Forelimb muscle (tissue), 1 donor: Measurements from ENCODE around the gene KLHL29. TPM values are rescaled to one million over a fixed set of nuclear protein-coding genes. Genes with fewer than 3 reads are reported as not detected.

Source experiments
- DNase-seq: peaks from one replicate; pipeline ENCODE4 v3.0.0-alpha.2; 2013; ENCODE audit warnings: low read depth
- polyA plus RNA-seq: library from polyadenylated mRNA; unstranded; fragments of 120-200 nt; gene quantifications from one replicate; pipeline ENCODE4 v1.2.1, GENCODE V29; 2013; ENCODE audit not compliant: insufficient read length

The KLHL29 gene
- polyA plus RNA-seq, 1 donor, result 7.3 TPM

DNA sequence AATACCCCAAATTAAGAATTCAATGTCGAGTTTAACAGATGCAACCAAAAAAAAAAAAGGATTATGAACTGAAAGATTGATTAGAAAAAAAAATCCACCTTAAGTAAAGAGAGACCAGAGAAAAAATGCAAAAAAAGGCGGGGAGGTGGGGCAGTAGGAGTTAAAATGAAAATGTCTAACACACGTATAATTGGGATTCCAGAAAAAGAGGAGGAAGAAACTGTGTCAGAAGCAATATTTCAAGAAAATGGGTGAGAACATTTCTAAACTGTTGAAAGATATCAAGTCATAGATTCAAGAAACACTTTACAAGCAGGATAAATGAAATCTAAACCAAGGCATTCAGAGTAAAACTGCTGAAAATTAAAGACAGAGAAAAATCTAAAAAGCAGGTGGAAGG, 226.9 kb downstream of the KLHL29 start:
- DNase-seq, result no peak

DNA sequence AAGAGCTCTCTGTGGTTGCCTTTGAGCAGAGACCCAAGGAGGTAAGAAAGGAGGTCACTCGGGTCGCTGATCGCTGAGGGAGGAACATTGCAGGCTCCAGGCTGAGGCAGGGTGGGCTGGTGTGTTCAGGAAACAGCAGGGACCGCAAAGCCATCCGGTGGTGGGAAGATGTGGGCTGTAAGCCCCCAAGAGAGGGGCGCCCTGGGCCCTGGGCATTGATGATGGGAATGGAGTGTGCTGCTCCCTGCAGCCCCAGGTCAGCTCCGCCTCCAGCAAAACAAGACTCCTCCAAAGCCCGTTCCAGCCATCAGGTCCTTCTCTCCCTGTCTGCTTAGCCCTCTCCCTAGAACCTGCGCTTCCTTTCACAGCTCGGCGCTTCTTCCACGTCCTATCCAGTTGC, 229.7 kb downstream of the KLHL29 start:
- DNase-seq, result no peak

DNA sequence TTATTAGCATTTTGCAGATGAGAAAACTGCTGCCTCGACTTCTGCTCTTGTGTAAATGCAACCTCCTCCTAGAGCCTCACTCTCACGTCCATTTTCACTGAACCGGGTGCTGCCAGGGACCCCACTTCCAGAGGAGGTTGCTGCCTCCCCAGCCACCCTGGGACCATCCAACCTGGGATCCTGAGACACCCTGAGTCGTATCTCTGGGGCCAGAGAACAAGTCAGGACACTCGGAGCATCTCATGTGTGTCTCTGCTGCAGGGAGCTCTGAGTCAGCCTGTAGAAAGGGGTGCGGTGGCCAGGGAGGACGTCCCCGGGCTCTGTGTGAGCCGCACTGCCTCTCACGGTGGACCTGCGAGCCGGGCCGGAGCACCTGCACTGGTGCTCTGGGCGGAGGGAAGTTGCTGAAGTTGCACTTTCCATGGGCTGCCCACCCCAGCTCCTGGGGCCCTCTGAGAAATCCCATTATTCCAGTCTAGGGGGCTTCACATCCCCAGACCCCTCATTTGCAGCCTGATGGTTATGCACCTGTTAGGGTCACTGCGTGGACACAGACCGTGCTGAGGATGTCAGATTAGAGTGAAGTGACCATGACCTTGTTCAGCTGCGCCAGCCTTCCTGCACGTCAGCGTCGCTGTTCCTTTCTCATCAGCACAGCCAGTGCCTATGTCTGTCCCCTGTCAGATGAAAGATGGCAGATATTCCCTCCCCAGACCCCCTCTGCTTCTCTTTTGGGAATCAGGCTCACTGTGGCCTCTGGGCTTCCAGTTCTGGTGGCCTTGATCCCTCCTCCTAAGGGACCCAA, 230.4 kb downstream of the KLHL29 start:
- DNase-seq, result no peak

DNA sequence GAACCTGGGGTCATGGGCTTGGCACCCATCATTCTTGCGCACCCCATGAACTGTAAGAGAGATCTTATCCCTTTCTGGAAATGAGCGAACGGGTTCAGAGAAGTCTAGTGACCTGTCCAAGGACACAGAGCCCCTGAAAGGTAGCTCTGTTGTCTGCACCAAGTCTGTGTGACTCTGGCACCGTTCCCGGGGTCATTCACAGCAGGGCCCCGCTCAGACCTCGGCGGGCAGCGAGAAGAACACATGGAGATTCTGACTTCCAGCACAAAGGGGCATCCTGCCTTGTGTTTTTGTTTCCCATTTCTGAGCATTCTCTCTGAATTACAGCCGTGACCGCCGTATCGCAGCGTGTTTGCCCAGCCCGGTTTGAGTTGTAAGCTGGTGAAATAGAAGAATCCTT, 231.7 kb downstream of the KLHL29 start:
- DNase-seq, result no peak

DNA sequence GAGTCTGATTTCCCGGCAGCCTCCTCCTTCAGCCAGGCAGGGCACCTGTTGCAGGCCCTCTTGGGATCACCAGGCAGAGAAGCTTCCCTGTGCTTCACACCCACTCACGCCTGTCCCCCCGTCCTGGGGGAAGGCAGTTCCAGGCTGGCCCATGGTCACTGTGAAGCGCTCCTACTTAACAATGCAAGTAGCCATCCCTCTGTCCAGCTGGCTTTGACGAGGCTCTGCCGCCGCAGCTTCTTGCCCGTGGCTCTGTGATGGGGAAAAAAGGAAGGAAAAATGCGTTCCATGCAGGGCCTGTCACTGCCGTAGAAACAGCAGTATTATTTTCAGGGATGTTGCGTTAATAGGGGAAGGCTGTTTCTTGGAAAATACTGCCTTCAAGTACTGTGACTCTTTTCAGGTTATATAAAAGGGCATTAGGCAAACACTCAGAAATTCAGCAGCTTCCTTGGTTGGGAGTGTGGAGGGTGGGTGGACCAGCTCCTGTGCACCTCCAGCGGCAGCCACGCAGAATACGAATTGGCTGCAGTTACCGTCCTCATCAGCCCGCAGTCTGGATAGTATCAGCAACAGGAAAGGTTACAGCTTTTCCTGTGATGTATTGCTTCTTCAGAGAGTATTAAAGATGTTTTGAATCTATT, 232.3 kb downstream of the KLHL29 start:
- peak; percentile 75 for DNase-seq

DNA sequence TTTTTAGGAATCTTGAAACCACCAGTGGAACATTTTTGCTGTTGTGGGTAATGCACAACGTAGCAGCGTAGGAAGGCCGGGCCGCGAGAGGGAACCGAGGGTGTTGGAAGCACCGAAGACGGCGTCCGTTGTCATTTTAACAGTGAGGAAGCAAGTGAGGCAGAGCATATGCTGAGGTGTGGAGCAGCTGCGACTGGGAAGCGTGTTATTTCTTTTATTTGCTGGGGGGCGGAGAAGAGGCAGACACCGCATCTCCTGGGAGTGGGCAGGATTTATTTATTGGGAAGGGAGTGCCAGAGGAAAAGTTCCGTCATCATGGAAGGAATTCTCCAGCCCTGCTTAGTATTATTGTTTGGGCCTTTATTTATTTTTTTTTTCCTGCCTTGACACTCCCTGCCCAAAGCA, 232.8 kb downstream of the KLHL29 start:
- DNase-seq, result peak; percentile 68

DNA sequence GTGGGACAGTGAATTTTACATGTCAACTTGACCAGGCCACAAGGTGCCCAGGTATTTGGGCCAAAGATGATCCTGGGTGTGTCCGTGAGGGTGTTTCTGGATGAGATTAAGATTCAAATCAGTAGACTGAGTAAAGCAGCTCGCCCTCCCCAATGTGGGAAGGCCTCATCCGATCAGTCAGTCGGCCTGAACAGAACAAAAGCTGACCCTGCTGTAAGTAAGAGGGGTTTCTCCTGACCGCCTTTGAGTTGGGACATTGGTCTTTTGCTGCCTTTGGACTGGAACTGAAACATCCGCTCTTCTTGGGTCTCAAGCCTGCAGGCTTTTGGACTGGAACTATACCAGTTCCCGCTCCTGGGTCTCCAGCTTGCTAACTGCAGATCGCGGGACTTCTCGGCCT, 233.3 kb downstream of the KLHL29 start:
- no peak for DNase-seq

DNA sequence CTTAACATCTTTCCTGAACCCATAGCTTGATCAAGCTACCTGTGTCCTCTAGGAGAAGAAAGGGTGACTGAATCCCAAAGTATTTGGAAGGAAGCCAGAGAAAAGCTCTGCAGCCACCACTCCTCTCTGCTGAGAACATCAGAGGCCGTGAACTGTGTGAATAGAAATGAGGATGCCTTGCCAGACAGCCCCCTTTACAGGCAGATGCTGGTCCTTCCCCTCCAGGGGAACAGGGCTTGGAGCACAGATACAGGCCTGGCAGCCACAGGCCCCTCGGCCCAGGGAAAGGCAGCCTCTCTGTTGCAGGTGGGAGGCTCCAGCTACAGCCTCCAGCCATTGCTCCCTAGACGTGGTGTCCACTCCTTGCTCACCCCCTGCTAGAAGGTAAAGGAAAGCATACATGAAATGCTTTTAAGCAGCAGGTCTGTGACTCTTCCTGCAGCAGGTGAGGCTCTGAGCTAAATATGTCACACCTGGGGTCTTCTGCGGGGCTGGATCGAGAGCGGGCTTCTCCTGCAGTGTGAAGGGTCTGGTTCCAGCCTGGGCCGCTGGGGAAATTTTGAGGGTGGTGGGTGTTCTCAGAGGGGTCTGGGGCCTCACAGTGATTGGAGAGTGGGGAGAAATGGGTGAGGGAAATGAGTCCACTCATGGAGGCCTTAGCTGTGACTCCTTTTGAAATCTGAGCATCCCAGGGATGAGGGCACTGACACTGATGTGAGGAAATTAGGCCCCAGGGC, 234.0 kb downstream of the KLHL29 start:
- no peak for DNase-seq

DNA sequence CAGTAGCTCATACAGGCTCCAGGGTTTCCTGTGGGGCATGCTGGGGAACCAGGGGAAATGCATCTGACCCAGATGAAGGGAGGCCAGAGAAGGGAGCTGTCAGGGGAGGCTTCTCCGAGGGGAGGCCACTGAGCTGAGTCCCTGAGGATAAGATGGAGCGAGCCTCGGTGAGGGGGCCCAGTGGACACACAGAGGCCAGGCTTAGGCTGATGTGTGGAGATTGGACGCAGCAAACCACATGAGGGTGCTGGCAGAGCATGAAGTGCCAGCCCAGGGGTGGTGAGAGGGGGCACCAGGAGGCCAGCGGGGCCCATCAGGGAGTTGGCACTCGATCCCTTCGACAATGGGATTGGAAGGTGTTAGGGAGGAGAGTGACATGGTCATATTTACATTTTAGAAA, 235.0 kb downstream of the KLHL29 start:
- no peak for DNase-seq

DNA sequence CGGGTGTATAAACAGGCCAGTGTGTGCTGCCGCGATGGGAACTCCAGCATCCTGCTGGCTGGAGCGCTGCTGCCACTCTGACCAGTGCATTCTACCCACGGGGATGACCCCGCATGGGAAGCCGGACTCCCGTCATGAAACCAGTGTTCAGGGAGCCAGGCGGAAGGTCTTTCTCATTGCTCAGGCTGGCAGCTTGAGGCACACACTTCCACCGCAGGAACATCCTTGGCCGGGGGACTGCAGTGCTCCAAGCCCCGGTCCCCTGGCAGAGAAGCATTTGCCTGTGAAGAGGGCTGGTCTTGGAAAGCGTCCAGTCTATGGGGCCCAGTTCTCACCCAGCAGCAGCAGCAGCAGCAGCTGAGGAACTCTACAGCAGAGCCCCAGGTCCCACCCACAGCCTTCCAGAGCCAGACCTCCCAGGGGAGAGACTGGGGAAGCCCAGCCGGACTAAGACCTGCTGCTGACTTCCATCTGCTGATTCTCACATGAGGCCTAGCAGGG, 235.9 kb downstream of the KLHL29 start:
- no peak for DNase-seq

DNA sequence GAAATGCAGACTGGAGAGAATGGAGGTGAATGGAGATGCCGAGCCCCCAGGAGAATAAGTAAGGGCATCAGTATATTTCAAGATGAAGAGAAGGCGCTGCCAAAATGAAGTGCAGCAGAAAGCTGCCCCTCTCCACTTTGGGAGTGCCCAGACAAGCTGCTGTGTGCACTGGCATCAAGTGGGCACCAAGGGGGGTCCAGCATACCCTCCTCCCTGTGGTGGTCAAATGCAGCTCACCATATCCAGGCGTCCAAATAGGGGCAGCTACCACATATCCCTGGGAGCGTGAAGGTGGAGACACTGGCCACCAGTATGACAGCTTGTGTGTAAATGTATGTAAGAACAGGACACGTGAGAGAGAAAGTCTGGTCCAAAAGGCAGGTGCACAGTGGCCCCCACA, 236.6 kb downstream of the KLHL29 start:
- DNase-seq, result no peak

DNA sequence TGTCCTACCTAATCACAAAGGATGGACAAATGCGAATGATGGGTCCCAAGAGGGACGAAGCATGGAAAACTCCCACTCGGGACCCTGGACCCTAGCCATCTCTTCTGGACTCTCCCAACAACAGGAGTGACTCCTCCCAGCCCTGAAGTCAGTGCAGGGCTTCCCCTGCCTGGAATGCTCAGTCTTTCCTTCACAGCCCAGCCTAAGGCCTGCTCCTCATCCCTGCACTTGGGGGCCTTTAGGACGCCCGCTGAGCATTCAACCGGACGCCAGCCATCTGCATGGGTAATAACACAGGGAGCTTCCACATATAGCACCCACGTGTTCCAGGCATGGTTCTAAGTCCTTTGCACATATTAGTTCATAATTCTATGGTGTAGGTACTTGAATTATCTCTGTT, 237.5 kb downstream of the KLHL29 start:
- no peak for DNase-seq

DNA sequence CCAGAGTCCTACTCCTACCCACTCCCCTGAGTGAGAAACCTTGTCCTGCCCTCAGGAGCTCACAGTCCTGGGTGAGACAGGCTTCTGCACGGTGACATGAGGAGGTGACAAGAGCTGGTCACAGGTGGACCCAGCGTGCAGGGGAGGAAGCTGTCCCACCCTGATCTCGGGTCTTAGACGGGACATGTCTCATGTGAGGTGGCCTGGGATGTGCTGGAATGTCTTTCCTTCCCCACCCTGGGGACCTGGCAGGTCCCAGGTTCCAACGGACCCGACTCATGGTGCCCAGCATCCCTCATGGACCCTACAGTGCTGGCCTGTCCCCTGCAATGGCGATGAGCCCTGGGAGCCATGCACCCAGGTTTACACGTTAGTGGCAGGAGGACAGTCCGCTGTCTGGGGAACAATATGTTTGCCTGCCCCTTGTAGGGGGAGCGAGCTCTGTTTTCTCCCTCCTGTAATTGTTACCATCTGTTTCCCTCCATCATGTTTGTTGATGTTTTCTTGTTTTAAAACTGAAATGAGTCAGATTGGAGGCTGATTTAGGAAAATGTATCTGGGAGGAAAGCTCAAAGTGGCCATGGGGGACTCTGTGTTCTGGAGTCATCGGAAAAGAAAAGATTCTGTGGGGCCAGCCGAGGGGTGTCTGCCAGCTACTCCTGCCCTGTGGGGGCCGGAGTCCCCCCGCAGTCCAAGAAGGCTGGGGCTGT, 238.1 kb downstream of the KLHL29 start:
- no peak for DNase-seq

DNA sequence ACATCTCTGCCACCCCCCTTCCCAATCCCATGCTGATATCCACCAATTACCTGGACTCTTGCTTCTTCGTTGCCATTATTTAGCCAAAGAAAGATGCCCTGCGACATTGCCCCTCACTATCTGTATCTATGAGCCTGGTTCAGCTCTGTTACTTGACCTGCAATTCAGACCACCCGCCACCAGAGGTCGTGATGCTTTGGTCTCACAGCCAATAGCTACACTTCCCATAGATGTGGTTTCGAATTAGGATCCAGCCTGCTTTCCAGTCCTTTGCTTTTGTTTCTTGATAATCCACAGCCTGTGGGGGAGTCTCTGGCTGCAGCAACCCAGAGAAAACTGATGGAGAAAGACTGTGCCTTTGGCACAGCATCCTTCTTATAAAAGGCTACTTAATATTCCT, 239.4 kb downstream of the KLHL29 start:
- DNase-seq, result no peak

DNA sequence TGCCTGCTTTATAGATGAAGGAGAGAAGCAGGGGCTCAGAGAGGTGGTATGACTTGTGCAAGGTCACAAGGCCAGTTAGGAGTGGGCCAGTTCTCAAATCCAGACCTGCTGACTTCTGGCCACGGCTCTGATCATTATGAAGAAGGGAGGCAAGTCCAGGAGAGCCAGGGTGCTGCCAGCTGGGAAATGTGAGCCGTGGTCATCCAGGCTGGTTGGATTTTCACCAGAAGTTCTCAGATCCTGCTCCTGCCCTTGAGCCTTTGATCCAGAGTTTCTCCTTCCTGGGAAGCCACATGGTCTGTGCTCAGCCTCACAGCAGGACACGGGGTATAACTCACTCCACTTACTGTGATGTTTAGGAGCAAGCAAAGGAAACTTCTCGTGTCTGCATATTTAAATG, 239.9 kb downstream of the KLHL29 start:
- DNase-seq, result no peak

DNA sequence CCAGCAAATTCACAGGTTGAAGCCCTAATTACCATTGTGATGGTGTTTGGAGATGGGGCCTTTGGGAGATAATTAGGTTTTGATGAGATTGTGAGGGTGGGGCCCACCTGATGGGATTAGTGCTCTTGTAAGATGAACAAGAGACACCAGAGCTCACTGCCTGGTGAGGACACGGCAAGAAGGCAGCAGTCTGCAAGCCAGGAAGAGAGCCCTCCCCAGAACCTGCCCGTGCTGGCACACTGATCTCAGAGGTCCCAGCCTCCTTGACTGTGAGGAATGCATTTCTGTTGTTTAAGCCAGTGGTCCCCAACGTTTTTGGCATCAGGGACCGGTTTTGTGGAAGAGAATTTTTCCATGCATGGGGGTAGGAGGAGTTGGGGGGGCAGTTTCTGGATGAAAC, 240.7 kb downstream of the KLHL29 start:
- DNase-seq, result no peak

DNA sequence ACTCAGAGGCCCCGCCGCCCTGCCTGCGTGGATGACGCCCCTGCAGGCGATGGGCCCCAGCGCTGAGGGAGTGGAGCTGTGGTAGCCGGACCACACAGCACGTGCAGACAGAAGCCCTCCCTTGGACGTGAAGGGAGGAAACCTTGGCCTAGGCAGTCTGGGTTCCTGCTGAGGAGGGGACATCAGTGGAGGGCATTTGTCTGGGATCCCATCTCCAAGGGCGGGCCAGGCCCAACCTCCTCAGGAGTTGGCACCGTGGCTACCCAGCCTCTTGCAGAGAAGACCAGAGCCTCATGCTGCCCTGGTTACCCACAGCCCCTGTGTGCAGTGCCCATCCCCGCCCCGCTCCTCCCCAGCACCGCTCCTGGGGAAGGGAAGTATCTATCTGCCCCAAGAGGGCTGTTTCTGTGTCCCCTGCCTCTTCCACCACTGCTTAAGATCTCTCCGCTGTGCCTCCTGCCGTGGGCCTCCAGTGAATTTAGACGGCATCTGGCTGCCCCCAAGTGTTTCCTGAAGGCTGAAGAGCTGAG, 241.8 kb downstream of the KLHL29 start:
- no peak for DNase-seq

DNA sequence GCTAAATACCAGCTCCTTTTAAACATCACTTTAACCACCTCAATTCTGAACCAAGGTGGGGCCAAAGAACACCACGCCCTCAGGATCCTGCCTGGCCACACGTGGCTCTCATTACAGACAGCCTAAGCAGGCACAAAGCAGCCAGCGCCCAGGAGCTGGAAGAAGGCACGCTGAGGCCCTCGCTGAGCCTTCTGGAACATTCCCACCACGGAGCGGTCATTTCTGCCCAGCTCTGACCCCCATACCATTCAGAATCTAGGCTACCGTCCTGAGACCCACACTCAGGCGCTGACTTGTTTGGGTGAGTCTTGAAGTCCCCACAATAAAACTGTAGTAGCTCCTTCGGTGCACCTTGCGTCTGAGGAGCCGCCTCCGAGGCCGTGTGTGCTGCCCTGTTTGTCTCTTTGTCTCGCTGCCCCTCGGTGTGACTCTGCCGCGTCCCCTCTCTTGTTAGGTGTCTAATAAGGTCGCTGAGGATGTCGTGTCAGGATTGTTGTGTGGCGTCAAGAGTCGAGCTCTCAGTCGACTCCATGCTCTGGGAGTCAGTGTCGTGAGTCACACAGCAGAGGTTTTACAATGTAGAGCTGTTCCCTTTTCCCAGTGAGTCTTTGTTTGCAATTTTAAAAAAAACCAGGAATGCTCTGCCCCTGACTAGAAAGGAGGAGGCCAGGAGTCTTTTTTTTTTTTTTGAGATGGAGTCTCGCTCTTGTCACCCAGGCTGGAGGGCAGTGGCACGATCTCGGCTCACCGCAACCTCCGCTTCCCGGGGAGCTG, 242.4 kb downstream of the KLHL29 start:
- no peak for DNase-seq

DNA sequence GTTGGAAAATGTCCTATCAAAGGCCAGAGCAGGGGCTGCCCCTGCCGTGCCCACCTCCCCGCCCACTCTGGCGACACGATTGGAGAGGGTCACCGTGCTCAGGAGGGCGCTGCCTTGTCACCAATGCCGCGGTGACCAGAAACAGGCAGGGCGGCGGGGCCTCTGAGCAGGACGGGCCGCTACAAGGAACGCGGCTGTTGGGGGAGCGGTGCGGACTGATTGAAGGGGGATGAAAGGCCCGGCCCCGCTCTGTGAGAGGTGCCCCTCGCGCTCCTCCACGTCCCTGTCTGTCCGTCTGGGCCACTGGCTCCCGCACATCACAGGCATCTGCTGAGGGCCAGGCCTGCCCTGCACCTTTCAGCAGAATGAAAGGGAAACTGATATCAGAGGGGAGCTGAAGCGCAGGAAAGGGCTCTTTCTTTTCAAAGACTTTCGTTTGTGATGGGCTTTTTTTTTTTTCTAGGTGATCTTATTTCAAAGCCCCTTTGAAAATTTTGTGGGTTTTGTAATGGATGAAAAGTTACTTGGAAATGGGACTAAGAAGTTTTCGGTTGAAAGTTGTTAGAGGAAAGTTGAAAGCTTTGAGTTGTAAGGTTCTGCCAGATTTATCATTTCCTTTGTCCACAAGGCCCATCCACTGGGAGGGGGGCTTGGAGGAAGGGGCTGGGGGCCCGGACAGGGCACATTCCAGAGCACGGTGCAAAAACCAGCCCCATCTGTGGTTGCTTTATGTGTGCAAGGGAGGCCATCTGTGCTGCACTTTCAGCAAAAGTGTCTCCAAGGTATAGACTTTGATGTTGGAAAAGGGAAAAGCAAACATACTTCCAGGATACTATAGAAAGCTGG, 244.2 kb downstream of the KLHL29 start:
- no peak for DNase-seq
